ENCODE data around the gene CHN1. TPM values are rescaled to one million over a fixed set of nuclear protein-coding genes. Genes with fewer than 3 reads are reported as not detected.

The CHN1 gene
- total and polyA plus RNA-seq, 2 donors = 3.1 to 5.0 TPM

DNA sequence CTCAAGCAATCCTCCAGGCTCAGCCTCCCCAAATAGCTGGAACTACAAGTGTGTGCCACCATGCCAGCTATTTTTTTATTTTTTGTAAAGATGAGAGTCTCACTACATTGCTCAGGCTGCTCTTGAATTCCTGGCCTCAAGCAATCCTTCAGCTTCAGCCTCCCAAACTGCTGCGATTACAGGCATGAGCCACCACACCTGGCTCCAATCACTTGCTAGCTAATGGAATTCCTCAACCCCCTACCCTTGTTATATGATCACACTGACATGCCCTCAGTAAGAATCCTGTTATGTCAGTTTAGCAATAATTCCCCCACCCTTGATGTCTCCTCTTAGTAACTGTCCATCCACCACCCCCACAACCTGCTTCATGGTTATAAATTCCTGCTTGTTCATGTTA lies 12.3 kb downstream of the CHN1 start:
- H3K9me3 ChIP-seq (ENCODE audit: control insufficient read depth in 2 of 2, insufficient read depth in 1 of 2, low read length in 1 of 2) = no peaks in the 10 kb centered on the region
- no peaks in the 10 kb centered on the region for H3K4me1 ChIP-seq (ENCODE audit: control insufficient read depth in 2 of 2, insufficient read depth in 2 of 2, low read length in 2 of 2)
- 96% methylated on average over 1 of the region's 1 CpG for WGBS
- H3K4me3 ChIP-seq (ENCODE audit: low read length in 2 of 2) = no peak overlapping the region
- H3K36me3 ChIP-seq (ENCODE audit: control insufficient read depth in 2 of 2, insufficient read depth in 2 of 2, low read length in 1 of 2) = no peaks in the 10 kb centered on the region
- no peak overlapping the region for H3K27ac ChIP-seq (ENCODE audit: low read depth in 1 of 2, low read length in 1 of 2)
- no peak for DNase-seq (ENCODE audit: low read depth in 6 of 9, low spot score in 9 of 9)
- no peaks in the 10 kb centered on the region for H3K27me3 ChIP-seq (ENCODE audit: control insufficient read depth in 2 of 2, insufficient read depth in 1 of 2, low read length in 1 of 2)

DNA sequence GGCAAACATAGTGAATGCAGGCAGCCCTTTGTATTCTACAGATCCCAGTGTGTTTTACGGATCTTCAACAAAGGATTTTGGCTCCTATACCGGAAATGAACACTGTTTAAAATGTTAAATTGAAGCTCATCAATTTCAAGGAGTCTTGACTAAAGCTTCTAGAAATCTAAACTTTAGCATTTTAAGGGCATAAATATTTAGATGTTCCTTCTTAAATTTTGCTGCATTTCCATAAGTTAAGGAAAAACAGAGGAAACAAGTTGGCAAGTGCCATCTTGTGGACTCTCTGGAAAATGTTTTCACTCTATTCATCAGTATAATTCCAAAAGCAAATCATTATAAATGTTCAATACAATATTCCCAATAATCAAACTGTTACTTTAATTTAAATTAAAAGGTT lies 19.6 kb downstream of the CHN1 start:
- Histone ChIP-seq H3K27me3 (ENCODE audit: control insufficient read depth in 2 of 2, insufficient read depth in 1 of 2, low read length in 1 of 2) (no peaks in the 10 kb centered on the region), H3K4me1 (ENCODE audit: control insufficient read depth in 2 of 2, insufficient read depth in 2 of 2, low read length in 2 of 2) (no peaks in the 10 kb centered on the region), H3K27ac (ENCODE audit: low read depth in 1 of 2, low read length in 1 of 2) (no peak overlapping the region), H3K4me3 (ENCODE audit: low read length in 2 of 2) (no peak overlapping the region), H3K36me3 (ENCODE audit: control insufficient read depth in 2 of 2, insufficient read depth in 2 of 2, low read length in 1 of 2) (no peaks in the 10 kb centered on the region), H3K9me3 (ENCODE audit: control insufficient read depth in 2 of 2, insufficient read depth in 1 of 2, low read length in 1 of 2) (no peaks in the 10 kb centered on the region)
- WGBS = 96% methylated on average over 2 of the region's 2 CpGs
- no peak for DNase-seq (ENCODE audit: low read depth in 6 of 9, low spot score in 9 of 9)

DNA sequence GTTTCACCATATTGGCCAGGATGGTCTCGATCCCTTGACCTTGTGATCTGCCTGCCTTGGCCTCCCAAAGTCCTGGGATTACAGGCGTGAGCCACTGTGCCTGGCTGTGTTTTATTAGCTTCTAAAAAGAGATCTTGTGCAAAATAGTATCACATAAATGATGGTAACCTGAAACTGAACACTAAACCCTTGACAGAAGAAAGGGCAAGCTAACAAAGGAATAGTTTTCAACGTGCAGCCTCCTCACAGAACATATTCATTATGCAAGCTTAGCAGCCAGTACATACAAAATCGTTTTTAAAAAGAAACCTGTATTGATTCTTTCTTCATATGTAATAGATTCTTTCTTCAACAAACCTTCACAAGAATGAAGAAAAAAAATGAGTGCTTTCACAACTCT lies 20.6 kb downstream of the CHN1 start:
- Histone ChIP-seq H3K4me3 (ENCODE audit: low read length in 2 of 2) (no peak overlapping the region), H3K4me1 (ENCODE audit: control insufficient read depth in 2 of 2, insufficient read depth in 2 of 2, low read length in 2 of 2) (no peaks in the 10 kb centered on the region), H3K27ac (ENCODE audit: low read depth in 1 of 2, low read length in 1 of 2) (no peak overlapping the region), H3K9me3 (ENCODE audit: control insufficient read depth in 2 of 2, insufficient read depth in 1 of 2, low read length in 1 of 2) (no peaks in the 10 kb centered on the region), H3K36me3 (ENCODE audit: control insufficient read depth in 2 of 2, insufficient read depth in 2 of 2, low read length in 1 of 2) (no peaks in the 10 kb centered on the region), H3K27me3 (ENCODE audit: control insufficient read depth in 2 of 2, insufficient read depth in 1 of 2, low read length in 1 of 2) (no peaks in the 10 kb centered on the region)
- WGBS = 89% methylated on average over 4 of the region's 4 CpGs
- no peak for DNase-seq (ENCODE audit: low read depth in 6 of 9, low spot score in 9 of 9)

- Histone ChIP-seq H3K4me3 (ENCODE audit: low read length in 2 of 2) (no peak overlapping the region), H3K27ac (ENCODE audit: low read depth in 1 of 2, low read length in 1 of 2) (no peak overlapping the region), H3K4me1 (ENCODE audit: control insufficient read depth in 2 of 2, insufficient read depth in 2 of 2, low read length in 2 of 2) (no peaks in the 10 kb centered on the region), H3K36me3 (ENCODE audit: control insufficient read depth in 2 of 2, insufficient read depth in 2 of 2, low read length in 1 of 2) (no peaks in the 10 kb centered on the region), H3K27me3 (ENCODE audit: control insufficient read depth in 2 of 2, insufficient read depth in 1 of 2, low read length in 1 of 2) (no peaks in the 10 kb centered on the region), H3K9me3 (ENCODE audit: control insufficient read depth in 2 of 2, insufficient read depth in 1 of 2, low read length in 1 of 2) (no peaks in the 10 kb centered on the region)
- WGBS = 98% methylated on average over 2 of the region's 2 CpGs
- no peak for DNase-seq (ENCODE audit: low read depth in 6 of 9, low spot score in 9 of 9)
These were observed 23.9 kb downstream of the CHN1 start for GRCh38 chr2:174981331-174981730.

DNA sequence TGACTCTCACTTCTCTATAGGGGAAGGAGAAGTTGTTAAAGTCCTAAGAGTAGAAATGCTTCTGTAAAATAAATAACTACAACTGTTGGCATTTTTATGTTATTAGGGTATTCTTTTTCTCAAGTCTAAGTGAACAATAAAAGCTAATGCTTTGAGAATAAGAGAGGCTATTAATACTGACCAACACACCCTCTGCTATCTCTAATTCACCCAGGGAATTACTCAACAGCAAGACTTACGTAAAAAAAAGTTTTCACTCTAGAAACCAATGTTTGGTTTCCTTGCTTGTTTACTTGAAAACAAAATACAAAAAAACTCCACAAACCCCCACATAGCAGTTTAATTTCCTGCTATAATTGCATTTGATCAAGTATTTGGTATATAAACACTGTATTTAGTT lies 25.2 kb downstream of the CHN1 start:
- WGBS = 97% methylated on average over 1 of the region's 1 CpG
- H3K9me3 ChIP-seq (ENCODE audit: control insufficient read depth in 2 of 2, insufficient read depth in 1 of 2, low read length in 1 of 2) = no peaks in the 10 kb centered on the region
- H3K27me3 ChIP-seq (ENCODE audit: control insufficient read depth in 2 of 2, insufficient read depth in 1 of 2, low read length in 1 of 2) = no peaks in the 10 kb centered on the region
- H3K4me1 ChIP-seq (ENCODE audit: control insufficient read depth in 2 of 2, insufficient read depth in 2 of 2, low read length in 2 of 2) = no peaks in the 10 kb centered on the region
- no peak overlapping the region for H3K27ac ChIP-seq (ENCODE audit: low read depth in 1 of 2, low read length in 1 of 2)
- H3K36me3 ChIP-seq (ENCODE audit: control insufficient read depth in 2 of 2, insufficient read depth in 2 of 2, low read length in 1 of 2) = no peaks in the 10 kb centered on the region
- no peak overlapping the region for H3K4me3 ChIP-seq (ENCODE audit: low read length in 2 of 2)
- no peak for DNase-seq (ENCODE audit: low read depth in 6 of 9, low spot score in 9 of 9)

- no peaks in the 10 kb centered on the region for H3K4me1 ChIP-seq (ENCODE audit: control insufficient read depth in 2 of 2, insufficient read depth in 2 of 2, low read length in 2 of 2)
- no peak overlapping the region for H3K27ac ChIP-seq (ENCODE audit: low read depth in 1 of 2, low read length in 1 of 2)
- WGBS = 97% methylated on average over 2 of the region's 2 CpGs
- no peaks in the 10 kb centered on the region for H3K9me3 ChIP-seq (ENCODE audit: control insufficient read depth in 2 of 2, insufficient read depth in 1 of 2, low read length in 1 of 2)
- H3K27me3 ChIP-seq (ENCODE audit: control insufficient read depth in 2 of 2, insufficient read depth in 1 of 2, low read length in 1 of 2) = no peaks in the 10 kb centered on the region
- no peak overlapping the region for H3K4me3 ChIP-seq (ENCODE audit: low read length in 2 of 2)
- no peaks in the 10 kb centered on the region for H3K36me3 ChIP-seq (ENCODE audit: control insufficient read depth in 2 of 2, insufficient read depth in 2 of 2, low read length in 1 of 2)
- DNase-seq (ENCODE audit: low read depth in 6 of 9, low spot score in 9 of 9) = no peak
These were observed 27.8 kb downstream of the CHN1 start for GRCh38 chr2:174977364-174977763.

DNA sequence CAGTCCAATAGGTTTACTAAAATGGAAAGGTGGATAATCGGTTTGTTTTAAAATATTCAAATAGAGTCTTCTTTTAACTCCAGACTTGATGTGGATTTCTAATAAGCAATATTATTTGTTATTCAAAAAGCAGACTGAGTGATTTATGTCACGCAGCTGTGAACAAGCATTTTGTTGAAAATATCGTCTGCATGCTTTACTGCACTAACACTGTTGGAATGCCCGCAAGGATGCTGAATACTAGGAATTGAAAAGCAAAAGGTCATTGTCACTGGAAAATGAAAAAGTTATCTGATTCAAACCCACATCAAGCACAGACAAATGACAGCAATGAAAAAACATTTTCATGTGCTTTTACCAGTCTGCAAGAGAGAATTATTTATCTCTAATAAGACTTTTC lies 31.1 kb downstream of the CHN1 start:
- Histone ChIP-seq H3K36me3 (ENCODE audit: control insufficient read depth in 2 of 2, insufficient read depth in 2 of 2, low read length in 1 of 2) (no peaks in the 10 kb centered on the region), H3K27me3 (ENCODE audit: control insufficient read depth in 2 of 2, insufficient read depth in 1 of 2, low read length in 1 of 2) (no peaks in the 10 kb centered on the region), H3K4me3 (ENCODE audit: low read length in 2 of 2) (no peak overlapping the region), H3K4me1 (ENCODE audit: control insufficient read depth in 2 of 2, insufficient read depth in 2 of 2, low read length in 2 of 2) (no peaks in the 10 kb centered on the region), H3K27ac (ENCODE audit: low read depth in 1 of 2, low read length in 1 of 2) (no peak overlapping the region), H3K9me3 (ENCODE audit: control insufficient read depth in 2 of 2, insufficient read depth in 1 of 2, low read length in 1 of 2) (no peaks in the 10 kb centered on the region)
- WGBS = 96% methylated on average over 4 of the region's 4 CpGs
- DNase-seq (ENCODE audit: low read depth in 6 of 9, low spot score in 9 of 9) = no peak

DNA sequence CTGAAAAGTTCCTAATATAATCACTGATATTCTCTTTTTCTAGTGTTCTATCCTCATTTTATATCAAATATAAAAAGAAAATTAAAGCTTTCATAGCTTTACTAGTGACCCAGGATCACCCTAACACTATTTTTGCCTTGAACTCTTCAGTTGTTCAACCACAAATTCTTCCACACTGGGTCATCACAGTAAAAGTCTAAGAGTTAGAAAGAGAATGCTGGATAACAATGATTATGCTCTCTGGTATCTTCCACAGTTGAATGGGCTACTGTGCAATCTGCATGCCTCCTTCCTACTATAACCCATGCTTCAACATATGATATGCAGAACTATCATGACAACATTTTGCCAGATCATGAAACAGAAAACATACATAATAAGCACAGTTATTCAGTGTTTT lies 32.3 kb downstream of the CHN1 start:
- DNase-seq (ENCODE audit: low read depth in 6 of 9, low spot score in 9 of 9) = no peak
- Histone ChIP-seq H3K27me3 (ENCODE audit: control insufficient read depth in 2 of 2, insufficient read depth in 1 of 2, low read length in 1 of 2) (no peaks in the 10 kb centered on the region), H3K36me3 (ENCODE audit: control insufficient read depth in 2 of 2, insufficient read depth in 2 of 2, low read length in 1 of 2) (no peaks in the 10 kb centered on the region), H3K4me1 (ENCODE audit: control insufficient read depth in 2 of 2, insufficient read depth in 2 of 2, low read length in 2 of 2) (no peaks in the 10 kb centered on the region), H3K4me3 (ENCODE audit: low read length in 2 of 2) (no peak overlapping the region), H3K9me3 (ENCODE audit: control insufficient read depth in 2 of 2, insufficient read depth in 1 of 2, low read length in 1 of 2) (no peaks in the 10 kb centered on the region), H3K27ac (ENCODE audit: low read depth in 1 of 2, low read length in 1 of 2) (no peak overlapping the region)

DNA sequence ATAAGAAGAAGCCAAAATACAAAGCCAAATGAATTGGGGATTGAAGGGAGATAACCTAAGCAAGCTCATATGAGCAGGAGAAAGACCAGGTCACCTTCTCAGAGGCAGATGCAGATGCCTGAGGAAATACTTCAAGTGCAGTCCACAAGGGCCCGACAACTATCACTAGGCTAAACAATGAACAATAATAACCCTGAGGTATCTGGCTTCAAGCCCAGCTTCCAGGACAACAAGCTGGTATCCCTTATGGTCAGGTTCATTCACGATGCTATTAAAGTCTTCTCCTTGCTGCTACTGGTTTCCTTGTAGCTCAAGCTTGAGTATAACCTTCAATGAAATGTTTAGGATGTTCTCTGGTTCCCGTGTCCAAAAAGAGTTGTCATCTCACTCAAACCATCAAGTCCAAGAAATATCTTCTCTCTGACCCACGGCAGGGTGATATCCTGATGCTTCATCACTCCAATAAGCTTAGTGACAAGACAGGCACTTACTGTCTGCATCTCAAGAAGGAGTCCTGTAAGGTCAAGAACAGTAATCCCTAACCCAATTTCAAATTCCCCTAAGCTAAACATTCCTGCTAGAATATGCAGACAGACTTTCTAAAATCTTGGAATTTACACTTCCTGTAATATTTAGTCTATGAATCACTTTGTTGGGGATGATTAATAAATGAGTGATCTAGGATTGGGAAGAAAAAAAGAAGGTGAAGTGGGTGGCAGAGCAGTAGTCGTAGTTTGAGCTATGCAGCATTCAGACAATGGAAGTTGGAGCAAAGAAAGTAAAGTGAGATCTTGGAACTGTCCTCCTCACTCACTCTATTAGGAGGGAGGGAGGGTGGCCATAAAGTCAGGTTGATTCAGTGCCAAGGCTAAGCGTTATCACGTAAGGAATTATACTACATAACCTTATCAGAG lies 33.1 kb downstream of the CHN1 start:
- Histone ChIP-seq H3K4me3 (ENCODE audit: low read length in 2 of 2) (no peak overlapping the region), H3K27ac (ENCODE audit: low read depth in 1 of 2, low read length in 1 of 2) (no peak overlapping the region), H3K9me3 (ENCODE audit: control insufficient read depth in 2 of 2, insufficient read depth in 1 of 2, low read length in 1 of 2) (no peaks in the 10 kb centered on the region), H3K4me1 (ENCODE audit: control insufficient read depth in 2 of 2, insufficient read depth in 2 of 2, low read length in 2 of 2) (no peaks in the 10 kb centered on the region), H3K27me3 (ENCODE audit: control insufficient read depth in 2 of 2, insufficient read depth in 1 of 2, low read length in 1 of 2) (no peaks in the 10 kb centered on the region), H3K36me3 (ENCODE audit: control insufficient read depth in 2 of 2, insufficient read depth in 2 of 2, low read length in 1 of 2) (no peaks in the 10 kb centered on the region)
- DNase-seq (ENCODE audit: low read depth in 6 of 9, low spot score in 9 of 9) = no peak
- 95% methylated on average over 7 of the region's 7 CpGs for WGBS

Measured in thymus (tissue), 11 donors.